Lower leg skin (tissue), 4 donors: ENCODE results near the gene FOXJ3. TPM values are rescaled to one million over a fixed set of nuclear protein-coding genes. Genes with fewer than 3 reads are reported as not detected.

ENCODE experiments used
- DNase-seq, 2 donors: peaks; one replicate each; pipeline ENCODE4 v3.0.0-alpha.2; 2019; ENCODE audit warnings: low spot score in 2 of 2
- H3K4me3 ChIP-seq: fragments of 200-600 bp; sonication (generic); 2 replicates; pipeline ENCODE4 v1.5.1; 2017; ENCODE audit warnings: mild to moderate bottlenecking, low read depth; ENCODE audit not compliant: poor library complexity, severe bottlenecking
- POLR2A ChIP-seq, 2 donors: fragments of 450-650 bp; IDR thresholded peaks; one replicate each; pipeline ENCODE4 v1.6.1; 2016 to 2017; ENCODE audit warnings: antibody characterized with exemption in 2 of 2, mild to moderate bottlenecking in 1 of 2, moderate library complexity in 1 of 2
- WGBS, 2 donors: methylation state at CpG; one replicate each; pipeline ENCODE4 v1.1.5; 2018; 5-methylcytosine and 5-hydroxymethylcytosine counted together
- intact Hi-C: fragments of 100-400 bp; cut with DNase I; formaldehyde crosslinking; loops from one replicate; pipeline ENCODE4 v1.15.0; 2023; ENCODE audit warnings: low total_unique reads
- total RNA-seq, 4 donors: library from RNA; depleted of rRNA; stranded (reverse); fragments of >200 nt; gene quantifications; one replicate each; pipeline ENCODE4 v1.1.0, GENCODE V29; 2016
- TF ChIP-seq, protein P1 (sequence below), 3 donors: fragments of 450-650 bp; IDR thresholded peaks; one replicate each; pipeline ENCODE4 v1.5.1; 2016; ENCODE audit warnings: antibody characterized with exemption in 3 of 3, mild to moderate bottlenecking in 3 of 3, moderate library complexity in 2 of 3

Gene FOXJ3
- total RNA-seq, 4 donors from 2014 or later = 29.8 to 39.6 (median 35.9) TPM

- H3K4me3 ChIP-seq = no peak overlapping the region
- no peak for DNase-seq
- TF ChIP-seq, protein P1, sequence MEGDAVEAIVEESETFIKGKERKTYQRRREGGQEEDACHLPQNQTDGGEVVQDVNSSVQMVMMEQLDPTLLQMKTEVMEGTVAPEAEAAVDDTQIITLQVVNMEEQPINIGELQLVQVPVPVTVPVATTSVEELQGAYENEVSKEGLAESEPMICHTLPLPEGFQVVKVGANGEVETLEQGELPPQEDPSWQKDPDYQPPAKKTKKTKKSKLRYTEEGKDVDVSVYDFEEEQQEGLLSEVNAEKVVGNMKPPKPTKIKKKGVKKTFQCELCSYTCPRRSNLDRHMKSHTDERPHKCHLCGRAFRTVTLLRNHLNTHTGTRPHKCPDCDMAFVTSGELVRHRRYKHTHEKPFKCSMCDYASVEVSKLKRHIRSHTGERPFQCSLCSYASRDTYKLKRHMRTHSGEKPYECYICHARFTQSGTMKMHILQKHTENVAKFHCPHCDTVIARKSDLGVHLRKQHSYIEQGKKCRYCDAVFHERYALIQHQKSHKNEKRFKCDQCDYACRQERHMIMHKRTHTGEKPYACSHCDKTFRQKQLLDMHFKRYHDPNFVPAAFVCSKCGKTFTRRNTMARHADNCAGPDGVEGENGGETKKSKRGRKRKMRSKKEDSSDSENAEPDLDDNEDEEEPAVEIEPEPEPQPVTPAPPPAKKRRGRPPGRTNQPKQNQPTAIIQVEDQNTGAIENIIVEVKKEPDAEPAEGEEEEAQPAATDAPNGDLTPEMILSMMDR (IDR thresholded peaks at IDR 0.05) = no peak
- no peak for TF ChIP-seq POLR2A (IDR thresholded peaks at IDR 0.05)
- intact Hi-C loops = no loop called here
- 95 to 98% methylated on average over 1 of the region's 1 CpG for WGBS, 2 donors
Measured at GRCh38 chr1:42239555-42239954, 95.5 kb downstream of the FOXJ3 start.

GRCh38 chr1:42239041-42239440 lies 96.0 kb downstream of the FOXJ3 start:
- DNase-seq = no peak
- H3K4me3 ChIP-seq = no peak overlapping the region
- intact Hi-C loops = no loop called here
- TF ChIP-seq POLR2A (IDR thresholded peaks at IDR 0.05) = no peak
- TF ChIP-seq, protein P1 (IDR thresholded peaks at IDR 0.05) = no peak
- WGBS, 2 donors = 0% methylated on average over 1 of the region's 1 CpG

- DNase-seq = no peak
- H3K4me3 ChIP-seq = no peak overlapping the region
- intact Hi-C loops = no loop called here
- TF ChIP-seq, protein P1 (IDR thresholded peaks at IDR 0.05) = no peak
- no peak for TF ChIP-seq POLR2A (IDR thresholded peaks at IDR 0.05)
- WGBS, 2 donors = 85 to 92% methylated on average over 7 of the region's 7 CpGs
Measured at GRCh38 chr1:42231253-42231652, 103.8 kb downstream of the FOXJ3 start.

DNA sequence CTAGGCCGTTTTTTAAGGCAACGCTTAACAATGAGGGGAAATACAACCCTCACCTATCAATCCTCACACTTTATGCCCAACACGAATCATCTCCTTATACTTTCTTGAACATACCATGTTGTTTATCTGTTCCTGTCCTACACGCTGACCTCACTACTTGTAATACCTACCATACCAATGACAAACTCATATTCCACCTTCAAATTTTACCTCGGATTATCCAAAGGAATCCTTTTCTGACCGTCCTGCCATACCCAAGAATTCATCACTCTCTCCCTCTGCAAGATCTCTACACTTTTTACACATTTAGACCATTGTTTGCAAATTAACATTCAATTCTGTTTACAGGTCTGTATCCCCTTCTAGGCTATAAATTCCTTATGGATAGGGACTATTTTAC lies 106.1 kb downstream of the FOXJ3 start:
- H3K4me3 ChIP-seq = no peak overlapping the region
- intact Hi-C loops = no loop called here
- 87 to 92% methylated on average over 6 of the region's 6 CpGs for WGBS, 2 donors
- DNase-seq = no peak
- TF ChIP-seq POLR2A (IDR thresholded peaks at IDR 0.05) = no peak
- TF ChIP-seq, protein P1 (IDR thresholded peaks at IDR 0.05) = no peak

DNA sequence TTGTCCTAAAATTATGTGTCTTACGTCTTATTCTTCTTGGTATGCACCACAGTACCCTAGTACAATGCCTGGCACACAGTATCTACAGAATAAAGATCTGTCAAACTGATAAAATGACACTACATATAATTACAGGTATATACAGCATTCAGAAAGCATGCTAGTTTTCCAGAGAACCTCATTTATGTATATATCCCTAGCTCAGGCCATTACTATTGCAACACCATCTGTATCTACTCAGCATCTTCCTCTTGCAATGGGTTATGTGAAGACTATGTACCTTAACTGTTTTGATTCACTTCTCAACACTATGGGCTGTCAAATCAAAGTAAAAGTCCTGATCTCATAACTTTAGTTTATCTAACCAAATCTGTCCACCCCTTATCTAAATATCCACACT lies 112.0 kb downstream of the FOXJ3 start:
- intact Hi-C loops = no loop called here
- 91 to 94% methylated on average over 1 of the region's 1 CpG for WGBS, 2 donors
- TF ChIP-seq, protein P1 (IDR thresholded peaks at IDR 0.05) = no peak
- no peak overlapping the region for H3K4me3 ChIP-seq
- no peak for DNase-seq

DNA sequence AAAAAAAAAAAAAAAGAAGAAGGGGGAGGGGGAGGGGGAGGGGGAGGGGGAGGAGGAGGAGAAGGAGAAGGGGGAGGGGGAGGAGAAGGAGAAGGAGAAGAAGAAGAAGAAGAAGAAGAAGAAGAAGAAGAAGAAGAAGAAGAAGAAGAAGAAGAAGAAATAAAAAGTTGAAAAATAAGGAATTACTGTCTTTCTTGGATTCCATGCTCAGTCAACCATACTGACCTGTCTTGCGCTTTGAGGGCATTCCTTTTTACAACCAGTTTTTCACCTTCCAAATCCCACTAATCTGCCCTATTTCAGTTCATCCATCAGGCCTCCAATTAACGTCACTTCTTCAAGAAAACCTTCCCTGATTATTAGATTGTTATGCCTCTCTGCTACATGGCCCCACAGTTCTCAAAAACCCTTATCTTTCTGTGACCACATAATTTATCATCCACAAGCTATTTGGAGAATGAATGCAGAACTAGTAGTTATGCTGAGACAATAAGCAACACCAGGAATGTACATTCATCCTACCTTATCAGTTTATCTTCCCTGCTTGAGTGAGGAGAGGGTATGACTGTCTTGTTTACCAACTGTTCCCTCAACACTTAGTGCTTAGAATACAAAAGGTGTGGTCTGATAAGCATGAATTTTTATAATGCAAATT lies 113.0 kb downstream of the FOXJ3 start:
- no peak for DNase-seq
- no peak overlapping the region for H3K4me3 ChIP-seq
- TF ChIP-seq, protein P1 (IDR thresholded peaks at IDR 0.05) = no peak
- TF ChIP-seq POLR2A (IDR thresholded peaks at IDR 0.05) = no peak
- WGBS, 2 donors = 91 to 93% methylated on average over 2 of the region's 2 CpGs
- intact Hi-C loops = no loop called here
